H1 (cell line): ENCODE measurements around the gene OLFML2B. TPM values are rescaled to one million over a fixed set of nuclear protein-coding genes. Genes with fewer than 3 reads are reported as not detected.

ENCODE experiments used
- CTCF ChIA-PET: fragments of 300-600 bp; sonication (Branson Sonifier 250); formaldehyde crosslinking; loops from one replicate; lab custom pipeline; 2021; ENCODE audit not compliant: partially characterized antibody; lab: Charles Lee
- POLR2A ChIA-PET: fragments of 300-600 bp; sonication (Branson Sonifier 250); formaldehyde crosslinking; loops from one replicate; lab custom pipeline; 2021; ENCODE audit warnings: inconsistent platforms; ENCODE audit not compliant: partially characterized antibody; lab: Charles Lee
- DNase-seq, 2 experiments: peaks; one replicate each; pipeline versions ENCODE4 v3.0.0 to v3.0.0-alpha.2; 2010 to 2022; ENCODE audit warnings: low spot score in 2 of 2, low read depth in 1 of 2, mixed read lengths in 1 of 2
- FAIRE-seq: peaks from 2 replicates; lab custom pipeline; 2011; peaks lifted over from hg19 to GRCh38; lab: Jason Lieb, UNC
- H2AFZ ChIP-seq: 2 replicates; pipeline ENCODE4 v1.8.1; 2012; ENCODE audit warnings: low read length, inconsistent platforms
- H2AK5ac ChIP-seq: 2 replicates; pipeline ENCODE4 v1.6.1; 2013; ENCODE audit warnings: low read depth, low read length
- H2BK120ac ChIP-seq: replicated peaks from 2 replicates; pipeline ENCODE3; 2013; ENCODE audit warnings: low read depth, low read length, inconsistent platforms
- H2BK12ac ChIP-seq: 2 replicates; pipeline ENCODE4 v1.6.1; 2013; ENCODE audit warnings: low read depth, low read length
- H2BK15ac ChIP-seq: 2 replicates; pipeline ENCODE4 v1.6.1; 2013; ENCODE audit warnings: low read length
- H2BK20ac ChIP-seq: 2 replicates; pipeline ENCODE4 v1.6.1; 2013; ENCODE audit warnings: low read length
- H2BK5ac ChIP-seq: 2 replicates; pipeline ENCODE4 v1.6.1; 2013; ENCODE audit warnings: low read depth, low read length
- H3K14ac ChIP-seq: 2 replicates; pipeline ENCODE4 v1.6.1; 2013; ENCODE audit warnings: inconsistent platforms; ENCODE audit not compliant: insufficient read length
- H3K18ac ChIP-seq: 2 replicates; pipeline ENCODE4 v1.6.1; 2013; ENCODE audit warnings: low read length; ENCODE audit errors: extremely low read depth
- H3K23ac ChIP-seq: 2 replicates; pipeline ENCODE4 v1.6.1; 2013; ENCODE audit warnings: inconsistent platforms; ENCODE audit not compliant: insufficient read length
- H3K23me2 ChIP-seq: 2 replicates; pipeline ENCODE4 v1.6.1; 2013; ENCODE audit warnings: low read depth, low read length
- H3K27ac ChIP-seq: 2 replicates; pipeline ENCODE4 v1.6.1; 2011; ENCODE audit warnings: low read depth, low read length, inconsistent platforms
- H3K27me3 ChIP-seq, 4 experiments: replicated peaks in 1 of 4; 1 replicate in 1 of 4; 2 replicates in 3 of 4; pipeline versions ENCODE4 v1.6.1 to v1.8.1; 2011 to 2013; ENCODE audit warnings: low read length in 3 of 4, mild to moderate bottlenecking in 3 of 4, inconsistent platforms in 2 of 4, mixed read lengths in 2 of 4, moderate library complexity in 1 of 4; ENCODE audit not compliant: control insufficient read depth in 3 of 4, insufficient read depth in 3 of 4; ENCODE audit errors: extremely low read depth in 1 of 4
- H3K36me3 ChIP-seq, 4 experiments: 2 replicates each; pipeline versions ENCODE4 v1.6.1 to v1.8.1; 2011 to 2013; ENCODE audit warnings: mild to moderate bottlenecking in 4 of 4, low read length in 3 of 4, moderate library complexity in 2 of 4, control low read depth in 1 of 4, inconsistent platforms in 1 of 4; ENCODE audit not compliant: insufficient read depth in 4 of 4, control insufficient read depth in 2 of 4
- H3K4ac ChIP-seq: replicated peaks from 2 replicates; pipeline ENCODE3; 2013; ENCODE audit warnings: low read length, low read depth, mixed read lengths, inconsistent platforms; ENCODE audit not compliant: insufficient read length
- H3K4me1 ChIP-seq, 4 experiments: replicated peaks in 1 of 4; 1 replicate in 1 of 4; 2 replicates in 3 of 4; pipeline versions ENCODE4 v1.6.1 to v1.8.1; 2011 to 2013; ENCODE audit warnings: low read length in 3 of 4, inconsistent platforms in 2 of 4, mixed read lengths in 1 of 4; ENCODE audit not compliant: insufficient read depth in 4 of 4, control insufficient read depth in 3 of 4
- H3K4me2 ChIP-seq, 2 experiments: 2 replicates each; pipeline versions ENCODE4 v1.6.1 to v1.8.1; 2011 to 2013; ENCODE audit warnings: low read depth in 2 of 2, low read length in 2 of 2, control low read depth in 1 of 2, inconsistent platforms in 1 of 2, mild to moderate bottlenecking in 1 of 2; ENCODE audit not compliant: insufficient read depth in 1 of 2
- H3K4me3 ChIP-seq, 4 experiments: fragments of 200-600, 300-600 bp in 1 of 4; sonication (generic), shearing (Covaris generic), sonication (Bioruptor Twin) in 1 of 4; 2 replicates each; pipeline versions ENCODE4 v1.5.1 to v1.8.1; 2011 to 2016; ENCODE audit warnings: low read length in 4 of 4, low read depth in 3 of 4, control low read depth in 2 of 4, inconsistent platforms in 2 of 4, mild to moderate bottlenecking in 2 of 4, mixed read lengths in 1 of 4, moderate library complexity in 1 of 4; ENCODE audit not compliant: insufficient read depth in 2 of 4; ENCODE audit errors: extremely low read depth in 1 of 4
- H3K56ac ChIP-seq: replicated peaks from 2 replicates; pipeline ENCODE3; 2013; ENCODE audit warnings: low read depth, mild to moderate bottlenecking, mixed read lengths, low read length, inconsistent platforms; ENCODE audit not compliant: insufficient read length
- H3K79me1 ChIP-seq: 2 replicates; pipeline ENCODE4 v1.6.1; 2013; ENCODE audit warnings: low read depth, low read length, control low read depth
- H3K79me2 ChIP-seq, 2 experiments: 2 replicates each; pipeline versions ENCODE4 v1.6.1 to v1.8.1; 2012 to 2013; ENCODE audit warnings: low read length in 2 of 2, mild to moderate bottlenecking in 2 of 2, inconsistent platforms in 1 of 2; ENCODE audit not compliant: insufficient read depth in 2 of 2, control insufficient read depth in 1 of 2
- H3K9ac ChIP-seq, 4 experiments: replicated peaks in 1 of 4; 1 replicate in 1 of 4; 2 replicates in 3 of 4; pipeline versions ENCODE4 v1.6.1 to v1.8.1; 2011 to 2013; ENCODE audit warnings: low read depth in 3 of 4, low read length in 3 of 4, control low read depth in 2 of 4, mild to moderate bottlenecking in 2 of 4, moderate library complexity in 2 of 4, inconsistent platforms in 1 of 4; ENCODE audit errors: extremely low read depth in 1 of 4
- H3K9me3 ChIP-seq, 2 experiments: 2 replicates each; pipeline versions ENCODE4 v1.6.1 to v1.8.1; 2012 to 2013; ENCODE audit warnings: mild to moderate bottlenecking in 2 of 2, moderate library complexity in 2 of 2, control low read depth in 1 of 2, inconsistent platforms in 1 of 2, low read depth in 1 of 2, low read length in 1 of 2, mixed read lengths in 1 of 2; ENCODE audit not compliant: insufficient read depth in 2 of 2
- H4K20me1 ChIP-seq, 2 experiments: replicated peaks in 1 of 2; 2 replicates each; pipeline versions ENCODE3 to v1.8.1; 2011 to 2013; ENCODE audit warnings: inconsistent platforms in 2 of 2, low read length in 2 of 2, mild to moderate bottlenecking in 1 of 2; ENCODE audit not compliant: insufficient read depth in 2 of 2, control insufficient read depth in 1 of 2
- H4K5ac ChIP-seq: 2 replicates; pipeline ENCODE4 v1.6.1; 2013; ENCODE audit warnings: low read length, low read depth, mixed read lengths, inconsistent platforms; ENCODE audit not compliant: insufficient read length
- H4K8ac ChIP-seq: 2 replicates; pipeline ENCODE4 v1.8.0; 2013; ENCODE audit warnings: mild to moderate bottlenecking, moderate library complexity, low read length, inconsistent platforms; ENCODE audit not compliant: insufficient read depth; ENCODE audit errors: extremely low read depth
- H4K91ac ChIP-seq: replicated peaks from 2 replicates; pipeline ENCODE3; 2013; ENCODE audit warnings: low read length, mixed read lengths, inconsistent platforms; ENCODE audit not compliant: insufficient read length
- BCL11A ChIP-seq, 2 experiments: IDR thresholded peaks; one replicate each; pipeline ENCODE4 v1.6.1; 2011; ENCODE audit warnings: low read depth in 2 of 2, low read length in 2 of 2, mild to moderate bottlenecking in 2 of 2
- KDM5A ChIP-seq: fragments of 200-600 bp; IDR thresholded peaks from 2 replicates; pipeline ENCODE4 v1.7.1; 2012; ENCODE audit warnings: mild to moderate bottlenecking, low read length, inconsistent platforms, mixed read lengths
- WGBS, 2 experiments: shearing (Covaris generic) in 1 of 2; methylation state at CpG; one replicate each; pipeline versions ENCODE4 v1.1.6 to v1.1.7; 2013 to 2015; ENCODE audit warnings: low lambda C conversion rate in 2 of 2, mixed read lengths in 2 of 2, inconsistent platforms in 1 of 2, low coverage in 1 of 2, missing lambda C conversion rate in 1 of 2; ENCODE audit not compliant: insufficient replicate concordance in 2 of 2, insufficient coverage in 1 of 2, insufficient read length in 1 of 2; ENCODE audit errors: extremely low coverage in 1 of 2, missing lambda C conversion rate in 1 of 2; 5-methylcytosine and 5-hydroxymethylcytosine counted together
- polyA plus RNA-seq, 7 experiments: library from polyadenylated mRNA; depleted of rRNA in 3 of 7; stranded (reverse) in 5 of 7; unstranded in 2 of 7; fragments of >200 nt in 5 of 7; fragments of 200-250 nt in 2 of 7; gene quantifications; 1 replicate in 5 of 7; 2 replicates in 1 of 7; 4 replicates in 1 of 7; pipeline versions ENCODE4 v1.2.1 to v1.2.3, GENCODE V29; 2011 to 2013; ENCODE audit warnings: missing spikeins in 2 of 7, mixed read lengths in 2 of 7
- total RNA-seq: library from RNA; stranded (reverse); fragmentation: NEBNext Ultra II Directional; extraction: Animal tissue kit (Norgen Biotek cat#: 25700); gene quantifications from 2 replicates; pipeline ENCODE4 v1.2.1, GENCODE V29; 2021

OLFML2B gene
- total and polyA plus RNA-seq, 2 of the 8 experiments (the other 6 are each of a cell fraction or from before 2014, with no cell fraction given), result 6.5 to 10.4 TPM

GRCh38 chr1:161986328-161986727, 37.3 kb downstream of the OLFML2B start:
- no peak overlapping the region for H3K9ac ChIP-seq
- no peaks in the 10 kb centered on the region for H3K79me1 ChIP-seq
- FAIRE-seq, result no peak

More at GRCh38 chr1:161986328-161986727, 37.3 kb downstream of the OLFML2B start:
- Histone ChIP-seq H2BK5ac (no peak overlapping the region), H3K4me1 (no peaks in the 10 kb centered on the region), H3K56ac (no peak overlapping the region), H4K8ac (no peak overlapping the region; the same call in 1 of the 2 replicates), H2BK12ac (no peak overlapping the region), H2AK5ac (no peak overlapping the region), H3K4me2 (no peak overlapping the region), H3K36me3 (no peaks in the 10 kb centered on the region), H4K20me1 (no peaks in the 10 kb centered on the region), H4K5ac (no peak overlapping the region), H2BK120ac (no peak overlapping the region), H4K91ac (no peak overlapping the region), H3K9me3 (peaks cover 2 to 9% of the 10 kb centered on the region in 2 experiments; a peak in 2 of 4 replicates), H3K14ac (no peak overlapping the region), H3K23ac (no peak overlapping the region), H2BK20ac (no peak overlapping the region), H3K4me3 (no peak overlapping the region), H2BK15ac (no peak overlapping the region), H3K27me3 (no peaks in the 10 kb centered on the region), H3K27ac (no peak overlapping the region), H3K4ac (no peak overlapping the region), H2AFZ (no peak overlapping the region), H3K79me2 (no peaks in the 10 kb centered on the region), H3K18ac (no peak overlapping the region), H3K23me2 (no peaks in the 10 kb centered on the region; the same call in 1 of the 2 replicates)
- 86% methylated on average over 4 of the region's 4 CpGs; no CpG with 5 or more reads in 1 of the 2 experiments for WGBS, 2 experiments
- TF ChIP-seq BCL11A (IDR thresholded peaks at IDR 0.05; ENCODE audit: low read depth in 2 of 2, low read length in 2 of 2), result no peak
- TF ChIP-seq KDM5A, result no peak
- ChIA-PET CTCF (interaction anchor here (1.2 to 1.4 kb wide), 2 partner anchors 50 to 82 kb away, joined by 3 to 4 read pairs; no protein-coding TSS in a partner anchor), POLR2A (no interaction called here)
- DNase-seq, result no peak
